Ovary (tissue), 9 donors: Measurements from ENCODE around the gene THBD. TPM values are rescaled to one million over a fixed set of nuclear protein-coding genes. Genes with fewer than 3 reads are reported as not detected.

Experiments used
- DNase-seq, 5 donors: peaks; one replicate each; pipeline ENCODE4 v3.0.0-alpha.2; 2019 to 2020
- H3K27ac ChIP-seq, 2 donors: fragments of 200-600 bp; one replicate each; pipeline versions ENCODE4 v1.5.1 to v1.8.0; 2019 to 2022
- H3K27me3 ChIP-seq: fragments of 200-600 bp; one replicate; pipeline ENCODE4 v1.8.0; 2022
- H3K36me3 ChIP-seq: fragments of 200-600 bp; sonication (generic); one replicate; pipeline ENCODE4 v1.5.1; 2019
- H3K4me1 ChIP-seq: one replicate; pipeline ENCODE4 v1.8.1; 2013; ENCODE audit warnings: mild to moderate bottlenecking, moderate library complexity; ENCODE audit not compliant: insufficient read depth
- H3K4me3 ChIP-seq: fragments of 200-600 bp; sonication (generic); one replicate; pipeline ENCODE4 v1.5.1; 2017
- H3K9me3 ChIP-seq, 2 donors: fragments of 200-600 bp in 1 of 2; sonication (generic) in 1 of 2; one replicate each; pipeline versions ENCODE4 v1.5.1 to v1.8.1; 2013 to 2019; ENCODE audit warnings: mild to moderate bottlenecking in 1 of 2, moderate library complexity in 1 of 2
- CTCF ChIP-seq, 3 donors: fragments of 450-650 bp in 2 of 3; fragments of 200-600 bp in 1 of 3; IDR thresholded peaks; one replicate each; pipeline versions ENCODE4 v1.5.1 to v1.8.0; 2016 to 2022; ENCODE audit warnings: antibody characterized with exemption in 3 of 3, mild to moderate bottlenecking in 1 of 3
- EP300 ChIP-seq: sonication (generic); formaldehyde crosslinking; IDR thresholded peaks from one replicate; pipeline ENCODE4 v1.6.1; 2017; ENCODE audit warnings: antibody characterized with exemption
- POLR2A ChIP-seq: fragments of 450-650 bp; IDR thresholded peaks from one replicate; pipeline ENCODE4 v1.6.1; 2017; ENCODE audit warnings: antibody characterized with exemption, mild to moderate bottlenecking, moderate library complexity
- WGBS, 3 donors: extraction: QIAGEN DNeasy Blood & Tissue Kit in 1 of 3; methylation state at CpG; one replicate each; pipeline versions ENCODE4 v1.1.5 to v1.1.7; 2013 to 2017; 5-methylcytosine and 5-hydroxymethylcytosine counted together
- intact Hi-C, 4 donors: fragments of 100-400 bp; cut with DNase I; formaldehyde crosslinking; loops; one replicate each; pipeline versions ENCODE4 v1.11.0 to v1.15.1; 2022 to 2023
- polyA plus RNA-seq, 2 donors: library from polyadenylated mRNA; stranded (reverse); fragments of 200-250 nt in 1 of 2; fragments of 350-450 nt in 1 of 2; fragmentation: Illumina TruSeq in 1 of 2; extraction: RNeasy Lipid Tissue Mini Kit (QIAGEN cat#74804) in 1 of 2; gene quantifications; one replicate each; pipeline ENCODE4 v1.2.3, GENCODE V29; 2013 to 2014
- total RNA-seq, 7 donors: library from RNA; depleted of rRNA in 2 of 7; stranded (reverse); fragments of >200 nt in 2 of 7; fragmentation: NEBNext Ultra II Directional in 3 of 7; extraction: Animal tissue kit (Norgen Biotek cat#: 25700) in 3 of 7; gene quantifications; one replicate each; pipeline versions ENCODE4 v1.1.0 to v1.2.4, GENCODE V29; 2016 to 2023
- donor health status: DM: no; HTN: no; CAD: no; lungs with moderate emphysema.
- donor health status: DM: no; HTN: no; CAD: no.
- donor health status: Bipolar disorder and iron deficiency.
- donor health status: DM: yes; HTN: yes; CAD: no.
- donor health status: DM: no; HTN: no; CAD: no.
- donor health status: DM: yes; HTN: yes; CAD: no.

Gene THBD
- total and polyA plus RNA-seq, 9 donors: 2.5 to 29.3 (median 9.7) TPM

- intact Hi-C loops: no loop called here
- TF ChIP-seq POLR2A (no peak), CTCF (IDR thresholded peaks at IDR 0.05) (no peak), EP300 (no peak)
- DNase-seq: no peak
- H3K27me3 ChIP-seq: no peaks in the 10 kb centered on the region
- no peaks in the 10 kb centered on the region for H3K9me3 ChIP-seq
- no peaks in the 10 kb centered on the region for H3K4me1 ChIP-seq
- no peak overlapping the region for H3K4me3 ChIP-seq
- 36 to 66% (median 61%) methylated on average over 3 of the region's 3 CpGs for WGBS, 3 donors
- no peak overlapping the region for H3K27ac ChIP-seq
- H3K36me3 ChIP-seq: no peaks in the 10 kb centered on the region
Observed at GRCh38 chr20:23009636-23010035, 39.8 kb downstream of the THBD start.

- no peaks in the 10 kb centered on the region for H3K27me3 ChIP-seq
- H3K9me3 ChIP-seq: no peaks in the 10 kb centered on the region
- no peaks in the 10 kb centered on the region for H3K36me3 ChIP-seq
- TF ChIP-seq EP300: no peak
- TF ChIP-seq CTCF (IDR thresholded peaks at IDR 0.05): no peak
- TF ChIP-seq POLR2A: no peak
- WGBS, 3 donors: 94 to 96% (median 94%) methylated on average over 2 of the region's 2 CpGs
- intact Hi-C loops: no loop called here
- H3K4me3 ChIP-seq: no peak overlapping the region
- H3K4me1 ChIP-seq: no peaks in the 10 kb centered on the region
- no peak overlapping the region for H3K27ac ChIP-seq
- no peak for DNase-seq
Observed at GRCh38 chr20:23008667-23009066, 40.8 kb downstream of the THBD start.

DNA sequence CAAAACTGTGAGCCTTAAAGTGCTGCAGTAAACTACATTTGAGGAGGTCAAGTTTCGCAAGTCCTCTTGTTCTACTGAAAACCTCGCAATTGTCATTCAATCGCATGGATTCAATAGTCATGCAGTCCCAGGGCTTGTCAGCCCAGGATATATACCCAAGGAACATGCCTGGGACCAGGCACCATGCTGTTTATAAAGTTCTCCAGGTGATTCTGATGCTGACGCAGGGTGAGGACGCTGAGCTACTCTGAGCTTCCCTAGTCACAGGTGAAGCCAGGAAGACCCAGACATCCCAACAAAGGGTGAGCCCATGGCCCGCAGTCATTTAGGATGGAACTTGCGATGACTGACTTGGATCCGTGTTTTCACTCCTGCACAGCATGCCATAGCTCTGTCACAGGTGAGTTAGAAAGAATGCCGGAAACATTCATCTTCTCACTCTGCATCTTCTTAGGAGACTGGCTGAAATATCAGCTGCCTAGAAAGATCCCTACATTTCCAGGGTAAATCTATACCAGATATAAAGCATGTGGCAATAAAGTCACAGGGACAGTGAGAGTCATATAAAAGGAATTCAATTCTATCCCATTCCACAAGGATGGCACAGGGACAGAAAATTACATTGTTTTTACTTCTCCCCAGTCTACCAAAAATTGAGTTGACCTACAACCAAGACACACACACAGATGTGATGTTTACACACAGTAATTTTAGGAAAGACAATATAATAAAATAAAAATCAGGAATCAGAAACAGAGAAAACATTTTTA is 41.4 kb downstream of the THBD start:
- H3K36me3 ChIP-seq: no peaks in the 10 kb centered on the region
- no peak overlapping the region for H3K4me3 ChIP-seq
- intact Hi-C loops: no loop called here
- no peak overlapping the region for H3K27ac ChIP-seq
- TF ChIP-seq CTCF (IDR thresholded peaks at IDR 0.05) (no peak), POLR2A (no peak), EP300 (no peak)
- no peaks in the 10 kb centered on the region for H3K4me1 ChIP-seq
- WGBS, 3 donors: 95 to 96% (median 95%) methylated on average over 9 of the region's 9 CpGs
- H3K9me3 ChIP-seq: no peaks in the 10 kb centered on the region
- H3K27me3 ChIP-seq: no peaks in the 10 kb centered on the region
- DNase-seq: no peak

DNA sequence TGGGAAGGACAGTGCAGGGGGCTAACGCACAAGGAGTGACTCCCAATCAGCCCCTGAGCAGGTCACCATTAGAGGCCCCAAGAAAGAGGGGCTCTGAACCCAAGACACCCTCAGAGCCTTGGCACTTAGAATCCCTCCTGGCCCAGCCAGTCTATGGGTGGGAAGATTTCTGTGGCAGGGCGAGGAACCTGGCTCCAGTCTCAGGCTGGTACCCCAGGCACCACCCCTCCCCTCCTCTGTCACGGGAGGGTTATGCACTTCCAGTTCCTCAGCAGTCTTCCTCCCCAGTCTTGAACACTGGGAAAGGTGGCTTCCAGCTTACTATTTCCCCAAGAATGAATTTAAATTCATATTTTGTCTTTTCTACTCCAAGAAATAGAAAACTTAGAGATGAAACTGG is 42.0 kb downstream of the THBD start:
- Histone ChIP-seq H3K36me3 (no peaks in the 10 kb centered on the region), H3K4me1 (no peaks in the 10 kb centered on the region), H3K9me3 (no peaks in the 10 kb centered on the region), H3K4me3 (no peak overlapping the region), H3K27ac (no peak overlapping the region), H3K27me3 (no peaks in the 10 kb centered on the region)
- no peak for DNase-seq
- WGBS, 3 donors: 87 to 92% (median 89%) methylated on average over 3 of the region's 3 CpGs
- TF ChIP-seq CTCF (IDR thresholded peaks at IDR 0.05) (no peak), POLR2A (no peak), EP300 (no peak)
- intact Hi-C loops: no loop called here
